HUDEP-2 (cell line): ENCODE measurements around the gene ABCC12.

Experiments used
- DNase-seq, 76 experiments: peaks; one replicate each; lab custom pipeline; 2025; ENCODE audit not compliant: unreplicated experiment in 76 of 76; lab: John Stamatoyannopoulos, UW

The ABCC12 gene

GRCh38 chr16:48133455-48134211 lies 22.2 kb downstream of the ABCC12 start:
- no peak for DNase-seq

GRCh38 chr16:48132696-48133095 lies 23.1 kb downstream of the ABCC12 start:
- DNase-seq: no peak

- DNase-seq: no peak
Measured at GRCh38 chr16:48131201-48131935, 24.4 kb downstream of the ABCC12 start.

- no peak for DNase-seq
Measured at GRCh38 chr16:48129926-48130325, 25.9 kb downstream of the ABCC12 start.

- no peak for DNase-seq
Measured at GRCh38 chr16:48128769-48129168, 27.0 kb downstream of the ABCC12 start.

- no peak for DNase-seq
Measured at GRCh38 chr16:48126801-48127644, 28.8 kb downstream of the ABCC12 start.

GRCh38 chr16:48125888-48126287 lies 29.9 kb downstream of the ABCC12 start:
- DNase-seq: no peak

GRCh38 chr16:48124266-48124665 lies 31.5 kb downstream of the ABCC12 start:
- no peak for DNase-seq

GRCh38 chr16:48123104-48123788 lies 32.5 kb downstream of the ABCC12 start:
- peak in 11 of 76 experiments; percentile 2 to 43 (median 13) for DNase-seq

GRCh38 chr16:48121276-48121675 lies 34.5 kb downstream of the ABCC12 start:
- no peak for DNase-seq

- DNase-seq: no peak
Measured at GRCh38 chr16:48118841-48119240, 37.0 kb downstream of the ABCC12 start.

- peak in 52 of 76 experiments; percentile 1 to 63 (median 32) for DNase-seq
Measured at GRCh38 chr16:48117217-48118105, 38.3 kb downstream of the ABCC12 start.

- DNase-seq: no peak
Measured at GRCh38 chr16:48115299-48115698, 40.5 kb downstream of the ABCC12 start.

GRCh38 chr16:48114410-48114809 lies 41.4 kb downstream of the ABCC12 start:
- no peak for DNase-seq

- DNase-seq: peak in 1 of 76 experiments; percentile 0
Measured at GRCh38 chr16:48113471-48113870, 42.3 kb downstream of the ABCC12 start.

- DNase-seq: peak in 10 of 76 experiments; percentile 1 to 62 (median 22)
Measured at GRCh38 chr16:48113001-48113400, 42.8 kb downstream of the ABCC12 start.

- no peak for DNase-seq
Measured at GRCh38 chr16:48112600-48112999, 43.2 kb downstream of the ABCC12 start.

- no peak for DNase-seq
Measured at GRCh38 chr16:48110982-48111381, 44.8 kb downstream of the ABCC12 start.

- no peak for DNase-seq
Measured at GRCh38 chr16:48110000-48110399, 45.8 kb downstream of the ABCC12 start.

GRCh38 chr16:48109475-48109874 lies 46.3 kb downstream of the ABCC12 start:
- DNase-seq: no peak
